Brain microvascular endothelial cell (primary cell): Measurements from ENCODE around the gene HMX3.
A peak's percentile ranks its signal among the peaks of the same experiment; 100 is the strongest.

Source experiments
- DNase-seq: peaks from one replicate; pipeline ENCODE4 v3.0.0-alpha.2; 2020
- H3K27ac ChIP-seq: fragments of 250-450 bp; sonication (Bioruptor Pico); 2 replicates; pipeline ENCODE4 v1.5.1; 2020; ENCODE audit warnings: mild to moderate bottlenecking, moderate library complexity
- H3K27me3 ChIP-seq: fragments of 250-450 bp; sonication (Bioruptor Pico); replicated peaks from 2 replicates; pipeline ENCODE4 v1.5.1; 2020; ENCODE audit warnings: mild to moderate bottlenecking
- H3K36me3 ChIP-seq: fragments of 250-450 bp; sonication (Bioruptor Pico); replicated peaks from 2 replicates; pipeline ENCODE4 v1.5.1; 2020; ENCODE audit warnings: mild to moderate bottlenecking
- H3K4me3 ChIP-seq: 2 replicates; pipeline ENCODE4 v1.5.1; 2011; ENCODE audit warnings: low read depth, mild to moderate bottlenecking, control low read depth, low read length, moderate library complexity
- in situ Hi-C: cut with HindIII; loops from 2 replicates; pipeline ENCODE4 v1.10.0; 2017; ENCODE audit warnings: low sequenced_read_pairs, low pct_ligation_motif_present
- TF ChIP-seq, protein P1 (sequence below): IDR thresholded peaks from 2 replicates; pipeline ENCODE4 v1.5.1; 2011; ENCODE audit warnings: low read depth, mild to moderate bottlenecking, moderate library complexity, low read length, control low read depth, inconsistent platforms; ENCODE audit errors: missing control alignments

HMX3 gene

DNA sequence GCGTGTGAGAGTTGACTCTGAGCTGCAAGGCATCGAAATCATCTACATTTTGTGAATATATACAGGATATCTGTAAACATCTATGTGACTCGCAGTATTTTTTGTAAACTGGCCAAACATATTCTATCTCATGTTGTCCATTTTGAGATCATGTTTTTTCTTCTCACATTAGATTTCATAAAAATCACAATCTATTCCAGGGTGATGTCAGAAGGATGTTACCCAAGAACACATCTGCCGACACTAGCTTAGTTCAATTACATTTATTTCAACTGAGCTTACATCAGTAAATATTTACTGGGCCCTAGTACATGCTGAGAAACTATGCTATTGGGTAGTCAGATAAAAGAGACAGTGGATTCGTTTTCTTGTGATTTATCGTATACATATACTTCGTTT lies 16.0 kb downstream of the HMX3 start:
- no peak overlapping the region for H3K27ac ChIP-seq
- TF ChIP-seq, protein P1, sequence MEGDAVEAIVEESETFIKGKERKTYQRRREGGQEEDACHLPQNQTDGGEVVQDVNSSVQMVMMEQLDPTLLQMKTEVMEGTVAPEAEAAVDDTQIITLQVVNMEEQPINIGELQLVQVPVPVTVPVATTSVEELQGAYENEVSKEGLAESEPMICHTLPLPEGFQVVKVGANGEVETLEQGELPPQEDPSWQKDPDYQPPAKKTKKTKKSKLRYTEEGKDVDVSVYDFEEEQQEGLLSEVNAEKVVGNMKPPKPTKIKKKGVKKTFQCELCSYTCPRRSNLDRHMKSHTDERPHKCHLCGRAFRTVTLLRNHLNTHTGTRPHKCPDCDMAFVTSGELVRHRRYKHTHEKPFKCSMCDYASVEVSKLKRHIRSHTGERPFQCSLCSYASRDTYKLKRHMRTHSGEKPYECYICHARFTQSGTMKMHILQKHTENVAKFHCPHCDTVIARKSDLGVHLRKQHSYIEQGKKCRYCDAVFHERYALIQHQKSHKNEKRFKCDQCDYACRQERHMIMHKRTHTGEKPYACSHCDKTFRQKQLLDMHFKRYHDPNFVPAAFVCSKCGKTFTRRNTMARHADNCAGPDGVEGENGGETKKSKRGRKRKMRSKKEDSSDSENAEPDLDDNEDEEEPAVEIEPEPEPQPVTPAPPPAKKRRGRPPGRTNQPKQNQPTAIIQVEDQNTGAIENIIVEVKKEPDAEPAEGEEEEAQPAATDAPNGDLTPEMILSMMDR: no peak
- in situ Hi-C loops: no loop called here
- DNase-seq: no peak
- no peak overlapping the region for H3K4me3 ChIP-seq
- H3K27me3 ChIP-seq: peaks cover 57% of the 10 kb centered on the region
- peaks cover 5% of the 10 kb centered on the region for H3K36me3 ChIP-seq

DNA sequence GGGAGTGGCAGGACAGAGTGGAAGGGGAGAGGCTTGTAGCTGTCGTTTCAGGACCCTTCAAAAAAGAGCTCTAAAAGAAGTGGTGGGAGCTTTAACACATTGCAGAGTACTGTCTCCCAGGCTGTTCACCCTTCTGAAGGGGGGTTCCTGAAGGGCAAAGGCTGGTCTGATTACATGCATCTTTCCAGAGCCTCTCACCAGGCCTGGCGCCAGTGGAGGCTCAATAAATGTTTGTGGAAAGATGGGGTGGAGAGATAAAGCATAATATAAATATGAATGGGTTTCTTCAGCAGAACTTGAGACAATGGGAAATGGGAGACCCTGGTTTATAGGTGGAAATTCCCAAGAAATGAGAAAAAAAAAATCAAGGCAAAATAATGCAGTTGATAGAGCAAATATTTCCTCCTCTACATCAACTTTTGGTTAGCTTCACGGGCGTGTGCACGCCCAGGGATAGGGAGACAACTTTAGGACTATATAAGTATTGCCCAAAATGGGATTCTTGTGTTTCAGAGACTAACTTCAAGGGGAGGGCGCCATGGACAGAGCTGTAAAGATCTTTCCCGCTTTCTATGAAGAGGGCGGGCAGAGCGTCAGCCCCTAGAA lies 17.8 kb downstream of the HMX3 start:
- H3K27ac ChIP-seq: no peak overlapping the region

GRCh38 chr10:123154092-123154710 lies 18.4 kb downstream of the HMX3 start, which contains the start of gene BUB3:
Gene BUB3 (plus strand): TSS chr10:123154402. CDS start chr10:123154918, 516 bp downstream.
- in situ Hi-C loops: no loop called here
- TF ChIP-seq, protein P1: peak; percentile 25
- Histone ChIP-seq H3K27me3 (peaks cover 32% of the 10 kb centered on the region), H3K27ac (peak within 1 kb of the TSS; percentile 78), H3K4me3 (peak within 1 kb of the TSS; percentile 99), H3K36me3 (peaks cover 24% of the 10 kb centered on the region)
- peak; percentile 99 for DNase-seq

More for the DNA sequence above, 17.8 kb downstream of the HMX3 start:
- no peak overlapping the region for H3K4me3 ChIP-seq
- TF ChIP-seq, protein P1: no peak
- in situ Hi-C loops: no loop called here
- H3K27me3 ChIP-seq: peaks cover 38% of the 10 kb centered on the region
- peaks cover 24% of the 10 kb centered on the region for H3K36me3 ChIP-seq
- DNase-seq: no peak

DNA sequence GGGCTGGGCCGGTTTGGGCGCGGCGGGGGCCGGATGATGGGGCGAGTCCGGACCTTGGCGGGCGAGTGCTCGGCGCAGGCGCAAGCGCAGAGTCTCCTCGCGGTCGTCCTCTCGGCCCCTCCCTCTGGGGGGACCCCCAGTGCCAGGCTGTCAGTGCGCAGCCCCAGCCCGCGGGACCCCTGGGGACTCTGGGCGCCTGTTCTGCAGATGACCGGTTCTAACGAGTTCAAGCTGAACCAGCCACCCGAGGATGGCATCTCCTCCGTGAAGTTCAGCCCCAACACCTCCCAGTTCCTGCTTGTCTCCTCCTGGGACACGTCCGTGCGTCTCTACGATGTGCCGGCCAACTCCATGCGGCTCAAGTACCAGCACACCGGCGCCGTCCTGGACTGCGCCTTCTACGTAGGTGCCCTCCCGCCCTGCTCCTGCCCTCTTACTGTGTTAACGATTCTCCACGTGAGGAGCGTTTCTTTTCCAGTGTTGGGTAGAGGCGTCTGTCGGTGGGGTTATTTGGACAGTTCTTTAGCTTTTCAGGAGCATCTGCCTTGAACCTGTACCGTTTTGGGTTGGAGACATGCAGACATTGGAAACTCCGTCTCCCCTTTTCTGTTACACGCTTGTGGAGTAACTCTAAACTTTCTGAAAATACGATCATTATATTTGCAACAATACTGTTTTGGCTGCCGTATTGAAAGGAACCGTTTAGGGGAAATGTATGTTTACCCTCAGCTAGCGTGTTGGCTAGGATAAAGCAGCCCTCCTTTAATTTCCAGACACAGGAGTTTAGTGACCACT lies 19.1 kb downstream of the HMX3 start:
- peak; percentile 19 for DNase-seq
- in situ Hi-C loops: no loop called here
- Histone ChIP-seq H3K27me3 (peaks cover 25% of the 10 kb centered on the region), H3K36me3 (peaks cover 24% of the 10 kb centered on the region), H3K4me3 (peak overlapping the region; percentile 99), H3K27ac (peak overlapping the region; percentile 78)
- TF ChIP-seq, protein P1: no peak

DNA sequence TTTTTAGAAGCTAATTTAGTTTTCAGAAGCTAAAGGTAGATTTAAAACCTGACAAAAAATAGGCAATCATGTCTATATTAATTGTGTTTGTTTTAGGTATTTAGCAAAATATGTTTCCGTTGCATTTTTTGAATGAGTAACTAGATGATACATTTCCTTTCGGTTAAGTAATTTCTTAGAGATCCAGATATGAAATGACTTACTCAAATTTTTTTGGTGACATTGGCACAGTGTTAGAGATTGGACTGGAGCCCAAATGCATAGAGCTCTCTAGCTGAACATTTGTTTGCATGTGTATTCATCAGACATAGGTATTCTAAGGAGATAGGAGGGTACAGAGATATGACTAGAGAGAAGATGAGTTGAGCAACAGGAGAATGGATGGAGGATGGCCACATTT lies 20.3 kb downstream of the HMX3 start:
- Histone ChIP-seq H3K27ac (no peak overlapping the region), H3K36me3 (peaks cover 28% of the 10 kb centered on the region), H3K4me3 (peak overlapping the region; percentile 99), H3K27me3 (peaks cover 13% of the 10 kb centered on the region)
- in situ Hi-C loops: no loop called here
- TF ChIP-seq, protein P1: no peak
- peak; percentile 49 for DNase-seq
